PFSK-1 (cell line): Measurements from ENCODE around the gene RIN3.

Experiments used
- FOXP2 ChIP-seq: optimal IDR thresholded peaks from 2 replicates; pipeline ENCODE3; 2011; ENCODE audit warnings: borderline replicate concordance, control low read depth, inconsistent platforms; ENCODE audit not compliant: insufficient read depth; ENCODE audit errors: extremely low read length, extremely low read depth
- POLR2AphosphoS5 ChIP-seq: IDR thresholded peaks from 2 replicates; pipeline ENCODE4 v1.6.1; 2012; ENCODE audit warnings: low read depth, mild to moderate bottlenecking, control low read depth, low read length, moderate library complexity
- SIN3A ChIP-seq: IDR thresholded peaks from 2 replicates; pipeline ENCODE4 v1.6.1; 2012; ENCODE audit warnings: mild to moderate bottlenecking, low read length, moderate library complexity, borderline replicate concordance; ENCODE audit not compliant: insufficient read depth
- TAF1 ChIP-seq: IDR thresholded peaks from 2 replicates; pipeline ENCODE4 v1.6.1; 2012; ENCODE audit warnings: low read length, control low read depth, borderline replicate concordance; ENCODE audit not compliant: insufficient read depth
- TF ChIP-seq, protein P1 (sequence below), 2 experiments: IDR thresholded peaks; 2 replicates each; pipeline versions ENCODE4 v1.6.1 to v1.8.0; 2011 to 2012; ENCODE audit warnings: low read depth in 2 of 2, low read length in 2 of 2, control low read depth in 1 of 2, inconsistent platforms in 1 of 2, mild to moderate bottlenecking in 1 of 2, moderate library complexity in 1 of 2; ENCODE audit not compliant: insufficient read depth in 1 of 2

Gene RIN3

DNA sequence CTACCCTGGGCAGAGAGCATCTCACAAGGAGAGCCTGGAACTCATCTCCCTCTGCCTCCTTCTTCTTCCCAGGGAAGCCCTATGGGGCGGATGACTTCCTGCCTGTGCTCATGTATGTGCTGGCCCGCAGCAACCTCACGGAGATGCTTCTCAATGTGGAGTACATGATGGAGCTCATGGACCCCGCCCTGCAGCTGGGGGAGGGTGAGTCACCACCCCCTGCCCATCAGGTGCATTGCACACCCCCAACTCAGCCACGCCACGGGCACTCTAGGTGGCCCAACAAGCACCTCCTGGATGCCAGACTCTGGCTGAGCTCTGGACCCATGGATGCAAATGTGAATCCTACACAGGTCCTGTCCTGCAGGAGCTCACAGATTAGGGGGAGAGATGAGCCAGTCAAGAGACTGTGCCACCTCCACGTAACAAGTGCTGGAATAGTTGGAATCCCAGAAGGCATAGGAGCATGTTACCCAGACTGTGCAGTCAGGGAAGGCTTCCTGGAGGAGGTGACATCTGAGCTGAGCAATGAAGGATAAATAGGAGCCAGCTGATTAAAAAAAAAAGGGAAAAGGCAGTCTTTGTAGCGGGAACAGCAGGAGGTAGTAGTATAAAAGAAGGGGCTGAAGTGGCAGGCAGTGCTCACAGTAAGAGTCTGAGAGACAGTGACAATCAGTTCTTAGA, 163.0 kb downstream of the RIN3 start:
- TF ChIP-seq SIN3A (no peak), FOXP2 (no peak), POLR2AphosphoS5 (no peak), TAF1 (no peak)
- TF ChIP-seq, protein P1, sequence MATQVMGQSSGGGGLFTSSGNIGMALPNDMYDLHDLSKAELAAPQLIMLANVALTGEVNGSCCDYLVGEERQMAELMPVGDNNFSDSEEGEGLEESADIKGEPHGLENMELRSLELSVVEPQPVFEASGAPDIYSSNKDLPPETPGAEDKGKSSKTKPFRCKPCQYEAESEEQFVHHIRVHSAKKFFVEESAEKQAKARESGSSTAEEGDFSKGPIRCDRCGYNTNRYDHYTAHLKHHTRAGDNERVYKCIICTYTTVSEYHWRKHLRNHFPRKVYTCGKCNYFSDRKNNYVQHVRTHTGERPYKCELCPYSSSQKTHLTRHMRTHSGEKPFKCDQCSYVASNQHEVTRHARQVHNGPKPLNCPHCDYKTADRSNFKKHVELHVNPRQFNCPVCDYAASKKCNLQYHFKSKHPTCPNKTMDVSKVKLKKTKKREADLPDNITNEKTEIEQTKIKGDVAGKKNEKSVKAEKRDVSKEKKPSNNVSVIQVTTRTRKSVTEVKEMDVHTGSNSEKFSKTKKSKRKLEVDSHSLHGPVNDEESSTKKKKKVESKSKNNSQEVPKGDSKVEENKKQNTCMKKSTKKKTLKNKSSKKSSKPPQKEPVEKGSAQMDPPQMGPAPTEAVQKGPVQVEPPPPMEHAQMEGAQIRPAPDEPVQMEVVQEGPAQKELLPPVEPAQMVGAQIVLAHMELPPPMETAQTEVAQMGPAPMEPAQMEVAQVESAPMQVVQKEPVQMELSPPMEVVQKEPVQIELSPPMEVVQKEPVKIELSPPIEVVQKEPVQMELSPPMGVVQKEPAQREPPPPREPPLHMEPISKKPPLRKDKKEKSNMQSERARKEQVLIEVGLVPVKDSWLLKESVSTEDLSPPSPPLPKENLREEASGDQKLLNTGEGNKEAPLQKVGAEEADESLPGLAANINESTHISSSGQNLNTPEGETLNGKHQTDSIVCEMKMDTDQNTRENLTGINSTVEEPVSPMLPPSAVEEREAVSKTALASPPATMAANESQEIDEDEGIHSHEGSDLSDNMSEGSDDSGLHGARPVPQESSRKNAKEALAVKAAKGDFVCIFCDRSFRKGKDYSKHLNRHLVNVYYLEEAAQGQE (IDR thresholded peaks at IDR 0.05; ENCODE audit: insufficient read depth in 1 of 2, low read depth in 2 of 2, low read length in 2 of 2): no peak

DNA sequence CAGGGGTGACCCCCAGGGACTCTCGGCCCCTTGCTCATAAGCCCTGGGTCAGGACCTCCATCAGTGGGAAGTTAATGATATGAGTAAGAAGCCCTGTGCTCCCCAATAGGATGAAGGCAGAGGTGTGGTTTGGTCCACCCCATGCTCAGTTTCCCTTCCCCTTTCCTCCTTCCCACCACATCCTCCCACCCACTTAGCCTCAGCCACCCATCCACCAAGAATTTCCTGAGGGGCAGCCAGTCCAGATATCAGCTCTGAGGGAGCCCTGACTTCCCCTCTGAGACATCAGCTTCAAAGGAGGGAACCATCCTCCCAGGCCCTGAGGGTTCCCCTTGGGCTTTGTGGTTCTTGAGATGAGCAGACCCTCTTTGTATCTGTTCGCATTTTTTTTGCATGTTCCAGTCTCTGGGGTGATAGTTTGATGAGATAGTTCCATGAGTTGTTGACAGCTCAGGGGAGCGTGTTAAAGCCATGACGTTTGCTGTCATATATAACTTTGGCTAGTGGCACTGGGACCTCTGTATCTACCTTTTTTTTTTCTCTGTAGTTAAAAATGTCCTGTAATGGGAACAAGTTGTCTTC, 163.6 kb downstream of the RIN3 start:
- TF ChIP-seq POLR2AphosphoS5 (no peak), FOXP2 (no peak), SIN3A (no peak), TAF1 (no peak)
- TF ChIP-seq, protein P1 (IDR thresholded peaks at IDR 0.05; ENCODE audit: insufficient read depth in 1 of 2, low read depth in 2 of 2, low read length in 2 of 2): no peak

DNA sequence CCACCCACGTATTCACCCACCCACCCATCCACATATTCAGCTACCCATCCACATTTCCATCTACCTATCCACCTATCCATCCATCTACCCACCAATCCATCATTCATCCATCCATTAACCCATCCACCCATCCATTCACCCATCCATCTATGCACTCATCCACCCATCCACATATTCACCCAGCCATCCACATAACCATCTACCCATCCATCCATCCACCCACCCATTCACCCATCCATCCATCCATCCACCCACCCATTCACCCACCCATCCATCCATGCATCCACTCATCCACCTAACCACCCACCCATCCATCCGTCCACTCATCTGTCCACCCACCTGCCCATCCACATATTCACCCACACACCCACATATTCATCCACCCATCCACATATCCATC, 164.4 kb downstream of the RIN3 start:
- TF ChIP-seq SIN3A: no peak
- TF ChIP-seq TAF1: no peak
- TF ChIP-seq, protein P1 (IDR thresholded peaks at IDR 0.05; ENCODE audit: insufficient read depth in 1 of 2, low read depth in 2 of 2, low read length in 2 of 2): no peak
- no peak for TF ChIP-seq POLR2AphosphoS5
- TF ChIP-seq FOXP2: no peak

DNA sequence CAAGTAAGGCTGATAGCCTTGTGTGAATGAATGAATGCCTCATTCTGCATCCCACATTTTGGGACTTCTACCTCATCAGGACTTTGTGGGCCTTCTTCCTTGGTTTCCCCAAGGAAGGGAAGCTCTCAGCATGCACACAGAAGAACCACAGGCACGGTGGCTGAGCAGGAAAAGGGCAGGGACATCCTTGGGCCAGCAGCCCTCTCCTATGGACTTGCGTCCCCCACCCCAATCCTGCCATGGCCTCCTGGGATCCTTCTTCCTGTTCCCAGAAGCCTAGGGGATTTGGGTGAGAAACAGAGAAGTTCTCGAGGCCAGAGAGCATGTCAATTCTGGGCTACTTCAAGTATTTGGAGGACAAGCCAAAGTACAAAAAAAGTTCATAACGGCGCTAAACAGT, 165.2 kb downstream of the RIN3 start:
- TF ChIP-seq TAF1: no peak
- TF ChIP-seq POLR2AphosphoS5: no peak
- TF ChIP-seq, protein P1 (IDR thresholded peaks at IDR 0.05; ENCODE audit: insufficient read depth in 1 of 2, low read depth in 2 of 2, low read length in 2 of 2): no peak
- TF ChIP-seq FOXP2: no peak
- TF ChIP-seq SIN3A: no peak

DNA sequence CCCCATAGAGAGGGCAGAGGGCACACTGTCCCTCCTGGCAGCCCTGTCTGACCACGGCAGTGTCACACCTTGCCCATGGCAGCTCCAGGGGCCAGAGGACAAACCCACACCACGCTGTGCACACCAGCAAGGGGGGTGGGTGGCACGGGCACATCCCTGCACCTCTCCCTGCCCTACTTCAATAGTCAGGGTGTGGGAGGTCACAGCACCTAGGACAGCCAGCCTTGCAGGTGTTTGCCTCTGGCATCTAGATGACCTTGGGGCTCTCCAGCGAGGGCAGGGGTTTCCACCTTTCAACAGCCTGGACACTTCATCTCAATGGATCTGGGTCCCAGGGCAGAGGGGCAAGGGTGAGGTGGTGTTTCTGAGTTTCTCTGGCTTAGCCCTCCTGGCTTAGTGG, 165.7 kb downstream of the RIN3 start:
- TF ChIP-seq SIN3A (no peak), POLR2AphosphoS5 (no peak), FOXP2 (no peak), TAF1 (no peak)
- TF ChIP-seq, protein P1 (IDR thresholded peaks at IDR 0.05; ENCODE audit: insufficient read depth in 1 of 2, low read depth in 2 of 2, low read length in 2 of 2): no peak
